DMS114 treated with DMSO at 0.1 percent for 48 hours (cell line): ENCODE data around the gene IL32.

Experiments used
- DNase-seq: peaks from one replicate; lab custom pipeline; 2025; ENCODE audit not compliant: unreplicated experiment; lab: John Stamatoyannopoulos, UW

Gene IL32

GRCh38 chr16:3027983-3028715 lies 37.3 kb upstream of the IL32 start:
- no peak for DNase-seq

GRCh38 chr16:3028716-3029319 lies 36.6 kb upstream of the IL32 start:
- DNase-seq, result no peak

- DNase-seq, result no peak
Observed at GRCh38 chr16:3029491-3030221, 35.8 kb upstream of the IL32 start.

- no peak for DNase-seq
Observed at GRCh38 chr16:3030222-3031212, 34.9 kb upstream of the IL32 start.

- no peak for DNase-seq
Observed at GRCh38 chr16:3032624-3033023, 32.8 kb upstream of the IL32 start.

GRCh38 chr16:3035289-3035971 lies 30.0 kb upstream of the IL32 start:
- no peak for DNase-seq

GRCh38 chr16:3035972-3036725 lies 29.3 kb upstream of the IL32 start:
- DNase-seq, result no peak

- DNase-seq, result no peak
Observed at GRCh38 chr16:3036726-3037315, 28.6 kb upstream of the IL32 start, which contains the start of gene BICDL2. Gene BICDL2 (minus strand): TSS chr16:3036944. CDS start chr16:3035496, 1,448 bp downstream.

- DNase-seq, result no peak
Observed at GRCh38 chr16:3038256-3038655, 27.2 kb upstream of the IL32 start.

GRCh38 chr16:3038896-3039295 lies 26.5 kb upstream of the IL32 start:
- DNase-seq, result no peak

- no peak for DNase-seq
Observed at GRCh38 chr16:3042376-3042775, 23.1 kb upstream of the IL32 start.

GRCh38 chr16:3044708-3045107 lies 20.7 kb upstream of the IL32 start:
- no peak for DNase-seq

GRCh38 chr16:3045758-3046640 lies 19.4 kb upstream of the IL32 start, which contains the start of gene MMP25:
Gene MMP25 (plus strand): TSS chr16:3046561. CDS start chr16:3046918, 357 bp downstream.
- no peak for DNase-seq

- DNase-seq, result no peak
Observed at GRCh38 chr16:3046641-3047386, 18.6 kb upstream of the IL32 start.

- DNase-seq, result no peak
Observed at GRCh38 chr16:3047387-3047720, 18.1 kb upstream of the IL32 start.

GRCh38 chr16:3049921-3050481 lies 15.4 kb upstream of the IL32 start:
- no peak for DNase-seq

- no peak for DNase-seq
Observed at GRCh38 chr16:3050487-3050886, 15.0 kb upstream of the IL32 start.
